Muscle of back (tissue), 11 donors: ENCODE measurements around the gene CDK6. TPM values are rescaled to one million over a fixed set of nuclear protein-coding genes. Genes with fewer than 3 reads are reported as not detected.

Experiments
- DNase-seq, 3 donors: peaks; one replicate each; pipeline versions ENCODE4 v3.0.0 to v3.0.0-alpha.2; 2013
- polyA plus RNA-seq, 10 donors: library from polyadenylated mRNA; unstranded; fragments of 120-200 nt; gene quantifications; one replicate each; pipeline ENCODE4 v1.2.1, GENCODE V29; 2013; ENCODE audit not compliant: insufficient read length in 10 of 10

CDK6 gene
- polyA plus RNA-seq, 10 donors = 37.5 to 68.7 (median 57.2) TPM

DNA sequence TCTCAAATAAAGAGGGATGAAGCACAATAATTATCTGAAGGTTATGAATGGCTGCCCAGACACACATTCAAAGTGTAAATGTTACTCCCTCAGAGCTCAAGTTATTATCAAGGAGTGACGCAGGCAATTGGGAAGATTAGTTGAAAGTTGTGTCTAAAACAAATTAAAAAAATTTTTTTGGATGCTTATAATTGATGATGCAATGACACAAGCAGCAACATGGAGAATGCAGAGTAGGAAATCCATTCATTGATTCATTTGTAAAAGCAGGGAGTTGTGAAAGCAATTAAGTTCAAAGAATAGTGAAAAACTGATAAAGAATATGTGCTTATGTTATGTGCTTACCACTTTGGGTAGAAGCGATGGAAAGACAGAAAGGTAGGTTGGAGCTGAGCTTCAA is 120.4 kb downstream of the CDK6 start:
- no peak for DNase-seq

DNA sequence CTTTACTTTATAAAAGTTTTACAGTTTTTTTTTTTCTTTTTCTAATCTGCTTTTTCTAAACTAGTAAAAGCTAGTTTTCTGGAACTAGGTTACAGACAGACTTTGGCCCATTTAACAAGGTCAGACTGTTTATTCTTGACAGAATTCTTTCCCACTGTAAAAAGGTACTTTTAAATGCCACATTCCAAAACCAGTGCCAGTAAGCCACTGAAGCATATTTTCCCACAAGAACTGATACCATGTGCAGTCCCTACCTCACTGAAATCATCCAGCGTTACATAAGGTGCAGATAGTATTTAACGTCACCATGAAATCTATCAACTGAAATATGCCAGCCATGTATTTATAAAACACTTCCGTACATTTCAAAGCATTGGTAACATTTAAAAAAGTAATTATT is 121.6 kb downstream of the CDK6 start:
- DNase-seq = no peak

DNA sequence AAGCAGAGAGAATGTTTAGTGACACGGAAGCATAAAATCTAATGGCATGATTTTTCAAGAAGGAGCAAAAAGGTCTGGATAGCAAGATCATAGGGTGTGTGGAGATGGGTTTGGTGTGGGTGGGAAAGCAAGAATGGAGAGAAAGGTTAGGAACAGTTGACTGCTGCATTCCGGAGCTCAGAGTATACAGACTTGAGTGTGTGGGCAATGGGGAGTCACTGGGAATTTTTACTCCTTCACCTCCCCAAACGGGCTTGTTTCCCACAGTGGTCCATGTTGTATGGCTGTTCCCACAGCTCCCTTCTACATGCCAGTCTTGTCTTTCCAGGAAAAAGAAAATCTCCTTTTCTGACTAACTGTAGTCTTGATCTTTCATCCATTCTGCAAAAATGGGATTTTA is 122.1 kb downstream of the CDK6 start:
- no peak for DNase-seq

- no peak for DNase-seq
These were observed 126.5 kb downstream of the CDK6 start for GRCh38 chr7:92709912-92710311.

DNA sequence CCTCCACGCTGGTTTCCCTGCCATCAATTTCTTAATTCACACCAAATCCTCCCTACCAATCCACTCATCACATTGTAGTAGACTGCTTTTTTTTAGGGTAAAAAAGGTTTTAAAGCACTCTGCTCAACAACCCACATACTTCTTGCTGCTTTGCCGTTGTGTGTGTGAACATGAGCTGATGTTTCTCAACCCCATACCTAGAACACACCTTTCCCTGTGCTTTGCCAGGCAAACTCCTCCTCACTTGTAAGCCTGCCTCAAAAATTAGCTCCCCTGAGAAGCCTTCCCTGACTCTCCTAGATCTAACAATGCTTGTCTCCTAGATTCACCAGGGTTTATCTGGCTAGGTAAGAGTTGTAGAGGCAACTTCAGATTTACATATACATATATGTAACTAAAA is 127.2 kb downstream of the CDK6 start:
- DNase-seq = no peak

DNA sequence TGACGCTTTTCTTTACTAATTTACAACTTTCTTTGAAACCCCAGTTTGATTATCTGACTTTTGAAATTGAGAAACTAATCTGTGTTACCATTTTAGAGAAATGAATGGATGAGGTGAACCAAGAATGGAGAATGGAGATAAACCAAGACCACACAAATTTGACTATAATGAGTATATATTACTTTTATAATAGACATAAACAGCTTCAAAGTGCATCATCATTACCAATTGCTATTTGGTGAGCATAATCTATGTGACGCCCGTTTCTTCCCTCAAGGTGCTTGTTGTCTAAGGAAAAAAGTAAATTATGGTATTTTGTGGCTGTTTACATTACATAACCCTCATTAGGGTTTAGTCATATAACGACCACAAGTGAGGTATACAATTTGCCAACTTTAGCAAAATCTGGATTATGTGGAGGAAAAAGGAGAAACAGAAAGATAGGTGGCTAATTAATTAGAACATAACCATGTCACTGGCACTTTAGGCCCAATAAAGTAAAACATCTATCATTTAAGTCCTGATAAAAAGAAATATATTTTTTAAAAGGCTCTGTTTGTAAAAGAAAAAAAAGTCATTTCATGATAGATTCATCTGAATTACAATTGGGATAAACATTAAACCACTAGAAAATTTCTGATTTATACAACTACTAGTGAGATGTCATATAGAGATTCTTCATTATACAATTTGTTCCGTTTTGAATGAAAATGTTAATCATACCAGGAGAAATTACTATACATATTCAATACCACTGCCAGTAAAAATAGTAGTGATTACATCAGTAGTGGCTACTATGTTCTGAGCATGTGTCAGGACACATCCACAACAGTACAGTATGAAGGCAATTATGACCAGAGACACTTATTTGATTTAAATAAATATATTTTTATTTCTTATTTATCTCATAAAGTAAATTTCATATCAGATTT is 128.0 kb downstream of the CDK6 start:
- DNase-seq = no peak

- DNase-seq = no peak
These were observed 128.9 kb downstream of the CDK6 start for GRCh38 chr7:92707435-92707834.

GRCh38 chr7:92706563-92706962 is 129.8 kb downstream of the CDK6 start:
- no peak for DNase-seq

- DNase-seq = no peak
These were observed 130.5 kb downstream of the CDK6 start for GRCh38 chr7:92705831-92706230.

DNA sequence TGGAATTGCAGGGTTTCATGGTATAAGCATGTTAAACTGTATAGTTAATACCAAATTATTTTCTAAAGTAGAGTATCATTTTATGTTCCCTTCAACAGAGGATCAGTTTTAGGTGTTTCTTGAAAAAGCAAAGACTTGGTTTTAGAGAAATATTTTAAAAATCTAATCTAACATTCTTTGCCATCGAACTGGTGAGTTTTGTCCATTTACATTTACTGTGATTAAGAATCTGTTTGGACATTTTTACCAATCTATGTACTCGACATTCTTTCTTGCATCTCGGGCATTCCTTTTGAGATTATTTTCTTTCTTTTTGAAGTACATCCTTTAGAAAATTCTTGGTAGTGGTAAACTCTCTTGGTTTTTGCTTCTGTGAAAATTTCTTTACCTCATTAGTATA is 131.5 kb downstream of the CDK6 start:
- DNase-seq = no peak

GRCh38 chr7:92702535-92702934 is 133.8 kb downstream of the CDK6 start:
- DNase-seq = no peak

GRCh38 chr7:92699966-92700514 is 136.3 kb downstream of the CDK6 start:
- DNase-seq = no peak

- DNase-seq = no peak
These were observed 136.8 kb downstream of the CDK6 start for GRCh38 chr7:92699560-92699959.

DNA sequence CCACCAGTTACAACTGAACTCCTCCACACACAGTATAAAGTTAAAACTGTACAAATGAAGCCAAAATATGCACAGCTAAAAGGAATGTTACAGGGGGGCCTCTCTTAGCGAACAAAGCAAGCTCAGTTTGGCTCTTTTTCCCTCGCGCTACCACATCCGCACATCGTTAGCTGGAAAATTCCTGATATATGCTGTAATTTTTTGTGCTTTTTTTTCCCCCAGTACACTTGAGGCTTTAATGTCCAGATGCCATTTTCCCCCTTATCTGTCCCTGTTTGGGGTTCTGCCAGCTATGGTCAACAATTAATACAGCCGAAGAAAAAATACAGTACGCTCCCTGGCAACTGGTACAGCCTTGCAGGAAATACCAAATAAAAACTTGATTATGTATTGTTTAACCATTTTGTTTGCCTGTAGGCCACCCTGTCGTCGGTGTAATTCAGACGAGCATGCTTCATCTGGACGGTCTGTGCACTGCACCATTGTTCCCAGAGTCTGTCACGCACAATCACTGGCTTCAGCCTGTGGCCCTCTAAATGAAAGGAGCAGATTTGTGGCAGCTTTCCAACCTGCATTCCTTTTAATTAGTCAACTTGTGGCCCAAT is 138.0 kb downstream of the CDK6 start:
- DNase-seq = peak; percentile 84 to 94 (median 91)

- peak in 1 of 3 donors; percentile 42 for DNase-seq
These were observed 139.0 kb downstream of the CDK6 start for GRCh38 chr7:92697414-92697813.

GRCh38 chr7:92697012-92697411 is 139.4 kb downstream of the CDK6 start:
- DNase-seq = peak in 1 of 3 donors; percentile 31

DNA sequence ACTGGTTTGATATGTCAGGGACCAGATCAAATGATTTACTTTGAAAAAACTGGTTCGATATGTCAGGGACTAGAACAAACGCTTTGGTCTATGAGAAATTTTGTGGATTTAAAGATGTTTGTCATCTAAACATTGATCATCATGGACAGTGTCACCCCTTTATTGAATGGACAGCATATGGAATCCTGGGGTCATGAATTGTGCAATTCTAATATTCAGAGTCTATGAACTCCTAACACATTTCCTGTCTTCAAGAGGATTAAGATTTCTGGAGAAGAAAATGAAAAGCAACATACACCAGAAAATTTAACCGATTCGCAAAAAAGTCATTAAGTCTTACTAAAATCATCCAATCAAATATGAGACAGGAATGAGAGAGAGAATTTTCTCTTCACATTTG is 139.8 kb downstream of the CDK6 start:
- DNase-seq = peak in 1 of 3 donors; percentile 35

DNA sequence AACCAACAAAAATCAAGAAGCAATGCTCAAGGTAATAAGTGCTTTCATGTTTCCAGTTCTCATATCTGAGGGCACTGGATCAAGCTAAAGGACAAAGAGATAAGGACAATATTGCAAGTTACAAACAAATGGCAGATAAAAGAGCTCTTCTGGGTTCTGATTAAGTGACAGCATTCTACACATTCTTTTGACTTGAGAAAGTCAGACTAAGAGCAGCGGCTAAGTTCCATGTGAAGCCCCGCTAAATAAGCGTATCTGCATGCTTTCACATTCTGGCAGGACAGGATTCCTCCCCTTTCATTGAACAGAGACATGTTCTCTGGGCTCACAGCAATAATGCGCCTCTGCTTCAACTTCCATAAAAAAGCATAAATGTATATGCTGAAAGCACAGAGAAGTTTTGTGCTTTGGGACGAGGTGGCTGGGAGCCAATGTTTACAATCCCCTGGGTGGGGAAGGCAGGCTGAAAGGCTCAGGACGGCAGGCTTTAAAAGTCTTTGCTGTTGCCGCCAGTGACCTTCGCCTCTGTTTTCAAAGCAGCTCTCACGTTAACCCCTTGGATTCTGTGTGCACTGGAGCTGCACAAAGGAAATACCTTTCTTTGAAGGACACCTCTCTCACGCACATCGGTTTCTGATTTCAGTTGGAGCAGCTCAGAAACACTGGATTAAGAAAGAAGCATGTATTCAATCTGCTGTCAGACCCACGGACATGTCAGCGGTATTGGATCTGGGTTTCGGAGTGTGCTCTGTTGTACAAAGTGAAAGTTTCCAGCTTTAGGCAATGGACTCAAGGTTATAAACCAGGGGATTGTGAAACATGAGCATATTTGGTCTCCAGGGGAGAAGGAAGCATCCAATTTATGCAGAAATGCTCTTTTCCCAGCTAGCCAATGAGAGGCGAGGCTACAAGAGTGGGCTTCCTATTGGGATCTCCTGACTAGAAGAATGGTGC is 140.8 kb downstream of the CDK6 start:
- peak; percentile 77 to 93 (median 88) for DNase-seq

GRCh38 chr7:92694211-92694610 is 142.2 kb downstream of the CDK6 start:
- DNase-seq = no peak

- no peak for DNase-seq
These were observed 142.9 kb downstream of the CDK6 start for GRCh38 chr7:92693519-92693918.

GRCh38 chr7:92691578-92691977 is 144.8 kb downstream of the CDK6 start:
- DNase-seq = peak in 2 of 3 donors; percentile 71 to 77
